NCI-H345 (cell line): ENCODE results near the gene MEFV.

ENCODE experiments used
- DNase-seq: peaks from one replicate; lab custom pipeline; 2025; lab: John Stamatoyannopoulos, UW

MEFV gene

GRCh38 chr16:3268294-3268693, 11.9 kb upstream of the MEFV start:
- DNase-seq, result no peak

GRCh38 chr16:3266873-3267537, 10.6 kb upstream of the MEFV start:
- DNase-seq, result peak; percentile 30

GRCh38 chr16:3264137-3265036, 8.0 kb upstream of the MEFV start:
- peak; percentile 99 for DNase-seq

GRCh38 chr16:3262517-3262916, 6.1 kb upstream of the MEFV start:
- no peak for DNase-seq

GRCh38 chr16:3259836-3260235, 3.4 kb upstream of the MEFV start:
- no peak for DNase-seq

- DNase-seq, result no peak
These were observed 533 bp upstream of the MEFV start for GRCh38 chr16:3256866-3257465.

- DNase-seq, result no peak
These were observed 2.1 kb downstream of the MEFV start for GRCh38 chr16:3254309-3254708.

GRCh38 chr16:3252967-3253366, 3.5 kb downstream of the MEFV start:
- DNase-seq, result no peak

GRCh38 chr16:3249451-3249850, 7.0 kb downstream of the MEFV start:
- DNase-seq, result no peak

- no peak for DNase-seq
These were observed 7.4 kb downstream of the MEFV start for GRCh38 chr16:3249020-3249419.

- no peak for DNase-seq
These were observed 7.8 kb downstream of the MEFV start for GRCh38 chr16:3248596-3248995.

GRCh38 chr16:3246876-3247275, 9.6 kb downstream of the MEFV start:
- no peak for DNase-seq

GRCh38 chr16:3246002-3246401, 10.4 kb downstream of the MEFV start:
- no peak for DNase-seq

GRCh38 chr16:3243882-3244281, 12.6 kb downstream of the MEFV start:
- DNase-seq, result no peak

- no peak for DNase-seq
These were observed 13.7 kb downstream of the MEFV start for GRCh38 chr16:3242709-3243108.

- DNase-seq, result no peak
These were observed 14.7 kb downstream of the MEFV start for GRCh38 chr16:3241761-3242160.

- no peak for DNase-seq
These were observed 20.4 kb downstream of the MEFV start for GRCh38 chr16:3235856-3236669.

GRCh38 chr16:3234857-3235561, 21.4 kb downstream of the MEFV start, which contains the start of gene ZNF200:
TSS of gene ZNF200 (minus strand) at chr16:3235158. CDS start at chr16:3233755, 1,403 bp downstream.
- DNase-seq, result peak; percentile 95

GRCh38 chr16:3234543-3234856, 21.9 kb downstream of the MEFV start:
- peak; percentile 52 for DNase-seq

GRCh38 chr16:3223913-3224515, 32.4 kb downstream of the MEFV start:
- no peak for DNase-seq

GRCh38 chr16:3220839-3221238, 35.6 kb downstream of the MEFV start:
- DNase-seq, result no peak
